ENCODE results near the gene MRC2.

MRC2 gene

DNA sequence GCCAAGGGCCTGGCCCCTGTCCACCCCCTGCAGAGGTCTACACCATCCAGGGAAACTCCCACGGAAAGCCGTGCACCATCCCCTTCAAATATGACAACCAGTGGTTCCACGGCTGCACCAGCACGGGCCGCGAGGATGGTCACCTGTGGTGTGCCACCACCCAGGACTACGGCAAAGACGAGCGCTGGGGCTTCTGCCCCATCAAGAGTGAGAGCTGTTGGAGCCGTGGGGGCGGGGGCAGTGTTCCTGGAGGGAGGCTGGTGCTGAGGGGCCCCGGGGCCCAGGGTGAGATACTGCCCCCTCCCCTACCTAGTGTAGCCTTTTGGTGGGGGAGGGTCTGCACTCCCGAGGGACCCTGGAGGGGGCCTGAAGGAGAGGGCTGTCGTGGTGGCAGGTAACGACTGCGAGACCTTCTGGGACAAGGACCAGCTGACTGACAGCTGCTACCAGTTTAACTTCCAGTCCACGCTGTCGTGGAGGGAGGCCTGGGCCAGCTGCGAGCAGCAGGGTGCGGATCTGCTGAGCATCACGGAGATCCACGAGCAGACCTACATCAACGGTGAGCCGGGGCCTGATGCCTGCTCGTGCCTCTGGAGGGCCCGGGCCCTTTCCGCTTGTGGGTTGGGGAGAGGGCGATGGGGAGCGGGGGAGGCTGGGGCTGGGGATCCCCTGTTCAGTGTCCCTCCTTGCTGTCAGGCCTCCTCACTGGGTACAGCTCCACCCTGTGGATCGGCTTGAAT lies 38.8 kb downstream of the MRC2 start:
- H3K4me3 ChIP-seq (ENCODE audit: low read length) = no peak overlapping the region
- no peak for DNase-seq
- H3K9ac ChIP-seq (ENCODE audit: low read length) = no peak overlapping the region
- H3F3A ChIP-seq (ENCODE audit: insufficient read depth, low read length) = no peaks in the 10 kb centered on the region
- H3K79me2 ChIP-seq (ENCODE audit: low read length) = no peaks in the 10 kb centered on the region
- H3K4me1 ChIP-seq (ENCODE audit: low read length) = no peaks in the 10 kb centered on the region
- H4K20me1 ChIP-seq (ENCODE audit: insufficient read depth, low read length) = no peaks in the 10 kb centered on the region; the same call in 1 of the 2 replicates
- no peak overlapping the region for H2AFZ ChIP-seq (ENCODE audit: low read length)
- no peaks in the 10 kb centered on the region for H3K36me3 ChIP-seq (replicated peaks; ENCODE audit: insufficient read depth, low read length)
- TF ChIP-seq EZH2 (optimal IDR thresholded peaks at IDR 0.05; ENCODE audit: low read depth, low read length) (no peak), EZH2phosphoT487 (IDR thresholded peaks at IDR 0.05; ENCODE audit: low read length) (no peak)
- TF ChIP-seq, protein P1, sequence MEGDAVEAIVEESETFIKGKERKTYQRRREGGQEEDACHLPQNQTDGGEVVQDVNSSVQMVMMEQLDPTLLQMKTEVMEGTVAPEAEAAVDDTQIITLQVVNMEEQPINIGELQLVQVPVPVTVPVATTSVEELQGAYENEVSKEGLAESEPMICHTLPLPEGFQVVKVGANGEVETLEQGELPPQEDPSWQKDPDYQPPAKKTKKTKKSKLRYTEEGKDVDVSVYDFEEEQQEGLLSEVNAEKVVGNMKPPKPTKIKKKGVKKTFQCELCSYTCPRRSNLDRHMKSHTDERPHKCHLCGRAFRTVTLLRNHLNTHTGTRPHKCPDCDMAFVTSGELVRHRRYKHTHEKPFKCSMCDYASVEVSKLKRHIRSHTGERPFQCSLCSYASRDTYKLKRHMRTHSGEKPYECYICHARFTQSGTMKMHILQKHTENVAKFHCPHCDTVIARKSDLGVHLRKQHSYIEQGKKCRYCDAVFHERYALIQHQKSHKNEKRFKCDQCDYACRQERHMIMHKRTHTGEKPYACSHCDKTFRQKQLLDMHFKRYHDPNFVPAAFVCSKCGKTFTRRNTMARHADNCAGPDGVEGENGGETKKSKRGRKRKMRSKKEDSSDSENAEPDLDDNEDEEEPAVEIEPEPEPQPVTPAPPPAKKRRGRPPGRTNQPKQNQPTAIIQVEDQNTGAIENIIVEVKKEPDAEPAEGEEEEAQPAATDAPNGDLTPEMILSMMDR (IDR thresholded peaks at IDR 0.05; ENCODE audit: low read length) = no peak
- no peaks in the 10 kb centered on the region for H3K9me2 ChIP-seq (replicated peaks; ENCODE audit: insufficient read depth, low read length)
- no peak overlapping the region for H3K4me2 ChIP-seq (ENCODE audit: low read depth, low read length)
- no peak overlapping the region for H3K27ac ChIP-seq (ENCODE audit: low read length)
- H3K9me3 ChIP-seq (replicated peaks; ENCODE audit: insufficient read depth, low read length) = no peaks in the 10 kb centered on the region
- H3K27me3 ChIP-seq (replicated peaks; ENCODE audit: insufficient read depth, low read length) = no peaks in the 10 kb centered on the region

DNA sequence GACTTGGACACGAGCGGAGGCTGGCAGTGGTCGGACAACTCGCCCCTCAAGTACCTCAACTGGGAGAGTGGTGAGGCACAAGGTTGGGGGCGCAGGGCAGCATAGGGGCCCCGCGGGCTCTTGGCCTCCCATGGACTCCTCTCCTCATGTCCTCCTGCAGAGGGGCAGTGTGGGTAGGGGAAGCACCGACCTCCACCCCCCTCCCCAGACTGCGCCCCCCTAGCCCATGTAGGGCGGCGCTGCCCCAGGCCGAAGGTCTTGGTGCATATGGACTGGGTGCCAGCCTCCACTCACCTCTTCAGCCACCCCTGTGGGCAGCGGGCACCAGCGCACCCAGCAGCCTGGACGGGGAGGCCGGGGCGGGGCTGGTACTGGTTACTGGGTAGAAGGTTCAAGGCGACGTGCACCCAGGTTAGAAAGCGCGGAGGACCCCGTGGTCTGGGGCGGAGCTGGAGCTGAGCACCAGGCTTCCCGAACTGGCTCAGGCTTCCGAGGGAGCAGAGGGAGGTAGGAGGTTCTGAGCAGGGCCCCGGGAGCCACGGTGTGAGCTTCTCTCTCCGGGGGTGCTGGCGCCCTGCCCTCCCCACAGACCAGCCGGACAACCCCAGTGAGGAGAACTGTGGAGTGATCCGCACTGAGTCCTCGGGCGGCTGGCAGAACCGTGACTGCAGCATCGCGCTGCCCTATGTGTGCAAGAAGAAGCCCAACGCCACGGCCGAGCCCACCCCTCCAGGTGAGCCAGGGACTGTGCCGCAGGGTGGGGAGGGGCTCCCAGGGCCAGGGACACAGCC lies 39.5 kb downstream of the MRC2 start:
- H3K27ac ChIP-seq (ENCODE audit: low read length) = no peak overlapping the region
- H3K9ac ChIP-seq (ENCODE audit: low read length) = no peak overlapping the region
- no peak overlapping the region for H3K4me3 ChIP-seq (ENCODE audit: low read length)
- no peaks in the 10 kb centered on the region for H3K36me3 ChIP-seq (replicated peaks; ENCODE audit: insufficient read depth, low read length)
- H3K9me2 ChIP-seq (replicated peaks; ENCODE audit: insufficient read depth, low read length) = no peaks in the 10 kb centered on the region
- no peaks in the 10 kb centered on the region for H3F3A ChIP-seq (ENCODE audit: insufficient read depth, low read length)
- no peak overlapping the region for H2AFZ ChIP-seq (ENCODE audit: low read length)
- H4K20me1 ChIP-seq (ENCODE audit: insufficient read depth, low read length) = no peaks in the 10 kb centered on the region; the same call in 1 of the 2 replicates
- no peaks in the 10 kb centered on the region for H3K9me3 ChIP-seq (replicated peaks; ENCODE audit: insufficient read depth, low read length)
- no peaks in the 10 kb centered on the region for H3K4me1 ChIP-seq (ENCODE audit: low read length)
- no peaks in the 10 kb centered on the region for H3K79me2 ChIP-seq (ENCODE audit: low read length)
- no peak overlapping the region for H3K4me2 ChIP-seq (ENCODE audit: low read depth, low read length)
- H3K27me3 ChIP-seq (replicated peaks; ENCODE audit: insufficient read depth, low read length) = no peaks in the 10 kb centered on the region
- no peak for DNase-seq
- no peak for TF ChIP-seq EZH2phosphoT487 (IDR thresholded peaks at IDR 0.05; ENCODE audit: low read length)
- TF ChIP-seq, protein P1 (IDR thresholded peaks at IDR 0.05; ENCODE audit: low read length) = no peak
- TF ChIP-seq EZH2 (optimal IDR thresholded peaks at IDR 0.05; ENCODE audit: low read depth, low read length) = no peak

DNA sequence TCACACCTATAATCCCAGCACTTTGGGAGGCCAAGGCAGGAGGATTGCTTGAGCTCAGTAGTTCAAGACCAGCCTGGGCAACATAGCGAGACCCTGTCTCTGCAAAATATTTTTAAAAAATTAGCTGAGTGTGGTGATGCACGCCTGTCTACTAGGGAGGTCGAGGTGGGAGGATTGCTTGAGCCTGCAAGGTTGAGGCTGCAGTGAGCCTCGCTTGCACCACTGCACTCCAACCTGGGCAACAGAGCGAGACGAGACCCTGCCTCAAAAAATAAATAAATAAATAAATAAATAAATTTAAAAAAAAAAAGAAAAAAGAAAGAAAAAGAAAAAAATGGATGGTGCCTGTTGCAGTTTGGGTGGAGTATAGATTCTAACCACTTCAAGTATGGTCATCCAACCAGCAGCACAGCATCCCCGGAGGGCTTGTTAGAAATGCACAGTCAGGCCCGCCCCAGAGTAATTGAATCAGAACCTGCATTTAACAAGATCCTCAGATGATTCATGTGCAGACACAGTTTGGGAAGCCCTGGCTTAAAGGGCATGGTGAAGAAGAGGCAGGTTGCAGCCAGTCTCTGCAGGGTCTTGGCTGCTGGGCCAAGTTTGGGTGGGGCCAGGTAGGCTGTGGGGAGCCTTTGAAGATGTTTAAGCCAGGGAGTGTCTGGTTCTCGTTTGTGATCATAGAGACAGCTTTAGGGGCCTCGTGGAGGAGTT lies 40.8 kb downstream of the MRC2 start:
- DNase-seq = no peak
- TF ChIP-seq, protein P1 (IDR thresholded peaks at IDR 0.05; ENCODE audit: low read length) = no peak
- no peak for TF ChIP-seq EZH2phosphoT487 (IDR thresholded peaks at IDR 0.05; ENCODE audit: low read length)
- no peak for TF ChIP-seq EZH2 (optimal IDR thresholded peaks at IDR 0.05; ENCODE audit: low read depth, low read length)

More for the DNA sequence above, 40.8 kb downstream of the MRC2 start:
- no peak overlapping the region for H3K27ac ChIP-seq (ENCODE audit: low read length)
- no peaks in the 10 kb centered on the region for H3K27me3 ChIP-seq (replicated peaks; ENCODE audit: insufficient read depth, low read length)
- H3K4me2 ChIP-seq (ENCODE audit: low read depth, low read length) = no peak overlapping the region
- no peaks in the 10 kb centered on the region; the same call in 1 of the 2 replicates for H4K20me1 ChIP-seq (ENCODE audit: insufficient read depth, low read length)
- no peaks in the 10 kb centered on the region for H3F3A ChIP-seq (ENCODE audit: insufficient read depth, low read length)
- no peak overlapping the region for H3K4me3 ChIP-seq (ENCODE audit: low read length)
- H3K36me3 ChIP-seq (replicated peaks; ENCODE audit: insufficient read depth, low read length) = no peaks in the 10 kb centered on the region
- H3K79me2 ChIP-seq (ENCODE audit: low read length) = no peaks in the 10 kb centered on the region
- no peak overlapping the region for H2AFZ ChIP-seq (ENCODE audit: low read length)
- H3K9me2 ChIP-seq (replicated peaks; ENCODE audit: insufficient read depth, low read length) = no peaks in the 10 kb centered on the region
- H3K9me3 ChIP-seq (replicated peaks; ENCODE audit: insufficient read depth, low read length) = no peaks in the 10 kb centered on the region
- H3K9ac ChIP-seq (ENCODE audit: low read length) = no peak overlapping the region
- H3K4me1 ChIP-seq (ENCODE audit: low read length) = no peaks in the 10 kb centered on the region

Data from MM.1S (cell line).